HG03571 (cell line): ENCODE data around the gene EMP3.
A peak's percentile ranks its signal among the peaks of the same experiment; 100 is the strongest.
"Not testable (repeated sequence)": the region's sequence is repeated elsewhere in the genome, so short reads cannot be mapped to it uniquely, and the experiment has no call there.

ENCODE experiments used
- ATAC-seq: cut with Tn5 transposase; IDR thresholded peaks from one replicate; pipeline ENCODE4 v1.9.1; 2021; ENCODE audit not compliant: unreplicated experiment

The EMP3 gene

DNA sequence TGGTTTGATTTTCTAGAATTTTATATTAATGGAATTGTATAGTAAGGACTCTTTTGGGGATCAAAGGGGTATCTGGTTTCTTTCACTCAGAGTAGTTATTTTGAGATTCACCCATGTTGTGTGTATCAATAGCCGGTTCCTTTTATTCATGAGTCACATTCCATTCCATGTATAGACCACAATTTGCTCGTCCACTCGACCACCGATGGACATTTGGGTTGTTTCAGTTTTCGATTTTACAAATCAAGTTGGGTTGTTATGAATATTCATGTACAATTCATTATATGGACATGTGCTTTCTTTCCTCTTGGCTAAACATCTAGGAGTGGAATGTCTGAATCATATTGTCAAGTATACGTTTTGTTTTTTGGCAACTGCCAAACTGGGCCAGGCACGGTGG, 9.6 kb upstream of the EMP3 start:
- ATAC-seq = no peak

DNA sequence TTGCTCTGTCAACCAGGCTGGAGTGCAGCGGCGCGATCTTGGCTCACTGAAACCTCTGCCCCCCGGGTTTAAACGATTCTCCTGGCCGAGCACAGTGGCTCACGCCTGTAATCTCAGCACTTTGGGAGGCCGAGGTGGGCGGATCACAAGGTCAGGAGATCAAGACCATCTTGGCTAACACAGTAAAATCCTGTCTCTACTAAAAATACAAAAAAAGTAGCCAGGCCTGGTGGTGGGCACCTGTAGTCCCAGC, 7.7 kb upstream of the EMP3 start:
- not testable (repeated sequence) for ATAC-seq

DNA sequence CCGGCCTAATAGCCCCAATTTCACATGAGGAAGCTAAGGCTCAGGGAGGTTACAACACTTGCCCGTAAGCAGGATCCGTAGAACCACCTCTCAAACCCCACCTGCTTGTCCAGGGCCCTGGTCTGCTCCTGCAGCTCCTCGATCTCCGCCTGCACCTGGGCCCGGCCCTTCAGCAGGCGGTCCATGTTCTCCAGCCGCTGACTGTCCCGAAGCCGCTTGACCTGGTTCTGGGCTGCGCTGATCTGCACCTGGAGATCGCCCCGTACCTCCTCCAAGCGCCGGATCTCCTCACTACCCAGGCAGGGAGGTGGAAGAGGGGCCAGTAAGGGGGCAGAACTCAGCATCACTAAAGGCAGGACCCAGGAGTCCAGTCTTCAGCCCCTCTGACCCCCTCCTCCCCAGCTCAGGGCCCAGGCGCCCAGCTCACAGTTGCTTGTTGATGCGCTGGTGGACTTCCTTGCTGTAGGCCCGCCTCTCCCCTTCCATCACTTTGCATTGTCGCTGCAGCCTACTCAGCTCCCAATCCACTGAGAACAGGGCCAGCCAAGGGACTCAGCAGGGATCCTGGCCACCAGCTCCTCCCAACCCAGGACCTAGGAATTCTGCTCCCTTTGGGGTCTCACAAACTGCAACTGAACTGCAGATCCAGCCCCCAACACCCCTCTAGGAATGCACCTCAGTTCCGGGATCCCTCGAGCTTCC, 6.9 kb upstream of the EMP3 start:
- ATAC-seq = no peak

DNA sequence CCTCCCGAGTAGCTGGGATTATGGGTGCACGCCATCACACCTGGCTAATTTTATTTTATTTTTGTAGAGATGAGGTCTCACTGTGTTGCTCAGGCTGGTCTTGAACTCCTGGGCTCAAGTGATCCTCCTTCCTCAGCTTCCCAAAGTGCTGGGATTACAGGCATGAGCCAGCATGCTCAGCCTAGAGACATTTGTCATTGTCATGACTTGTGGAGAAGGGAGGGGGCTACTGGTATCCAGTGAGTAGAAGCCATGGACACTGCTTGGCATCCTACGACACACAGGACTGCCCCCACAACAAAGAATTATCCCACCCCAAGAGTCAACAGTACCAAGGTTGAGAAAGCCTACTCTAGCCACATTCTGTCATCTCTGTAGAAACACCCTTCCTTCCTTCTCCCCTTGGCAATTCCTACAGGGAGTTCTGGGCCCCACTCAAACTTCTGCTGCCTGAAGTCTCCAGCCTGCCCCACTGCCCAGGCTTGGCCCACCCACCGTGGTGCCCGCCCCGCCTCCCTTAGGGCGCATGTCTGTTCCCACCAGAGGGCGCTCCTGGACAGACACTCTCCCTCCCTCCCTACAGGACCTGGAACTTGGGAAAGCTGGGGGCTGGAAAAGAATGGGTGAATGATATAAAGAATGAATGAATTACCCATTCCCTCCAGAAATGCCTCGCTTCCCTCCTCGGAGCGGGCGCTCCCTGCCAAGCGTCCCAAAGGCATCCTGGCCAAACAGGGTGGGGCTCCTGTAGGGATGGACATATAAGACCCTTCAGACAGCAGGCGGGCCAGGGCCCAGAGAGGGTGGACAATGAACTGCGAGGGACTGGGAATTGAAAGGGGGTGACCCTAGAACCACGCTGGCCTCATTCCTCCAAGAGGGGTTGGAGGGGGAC, 5.5 kb upstream of the EMP3 start:
- no peak for ATAC-seq

DNA sequence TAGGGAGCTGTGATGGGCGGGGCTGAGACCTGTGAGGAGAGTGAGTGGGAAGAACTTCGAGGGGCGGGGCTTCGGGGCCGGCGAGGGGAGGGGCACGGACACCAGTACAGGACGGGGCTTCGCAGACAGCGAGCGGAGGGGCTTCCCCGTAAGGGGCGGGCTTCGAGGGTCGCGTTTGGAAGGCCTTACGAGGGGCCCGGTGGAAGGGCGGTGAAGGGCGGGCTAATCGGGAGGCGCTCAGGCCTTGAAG, 4.1 kb upstream of the EMP3 start:
- ATAC-seq = peak; percentile 42

GRCh38 chr19:48321622-48322591, 3.4 kb upstream of the EMP3 start:
- ATAC-seq = peak; percentile 63

DNA sequence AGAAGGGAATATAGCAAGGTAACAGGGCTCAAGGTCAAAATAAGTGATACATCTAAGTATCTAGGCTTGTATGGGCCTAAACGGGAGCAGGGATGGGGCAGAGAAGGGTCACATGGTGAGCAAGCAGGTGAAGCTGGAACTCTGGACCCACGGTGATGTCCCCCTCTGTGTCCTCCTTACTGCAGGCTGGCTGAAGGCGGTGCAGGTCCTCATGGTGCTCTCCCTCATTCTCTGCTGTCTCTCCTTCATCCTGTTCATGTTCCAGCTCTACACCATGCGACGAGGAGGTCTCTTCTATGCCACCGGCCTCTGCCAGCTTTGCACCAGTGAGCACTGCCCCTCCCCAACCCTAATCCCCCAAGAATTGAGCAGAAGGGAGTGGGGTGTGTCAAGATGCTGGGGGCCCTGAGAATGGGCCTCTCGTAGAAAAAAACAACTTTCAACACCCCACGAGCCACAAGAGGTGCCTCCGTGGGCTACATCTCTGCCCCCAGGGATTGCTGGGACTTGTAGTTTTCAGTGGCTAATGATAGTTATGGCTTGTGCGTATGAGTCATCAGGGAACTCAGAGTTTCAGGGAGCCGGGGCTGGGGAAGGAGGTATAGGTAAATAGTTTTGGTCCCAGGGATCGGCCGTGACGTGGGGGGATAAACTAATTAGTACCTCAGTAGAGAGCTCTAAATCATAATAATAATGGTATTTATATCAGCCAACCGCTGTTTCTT, 4.0 kb downstream of the EMP3 start:
- ATAC-seq = no peak

- ATAC-seq = no peak
Observed at GRCh38 chr19:48330012-48330681, 4.8 kb downstream of the EMP3 start.

DNA sequence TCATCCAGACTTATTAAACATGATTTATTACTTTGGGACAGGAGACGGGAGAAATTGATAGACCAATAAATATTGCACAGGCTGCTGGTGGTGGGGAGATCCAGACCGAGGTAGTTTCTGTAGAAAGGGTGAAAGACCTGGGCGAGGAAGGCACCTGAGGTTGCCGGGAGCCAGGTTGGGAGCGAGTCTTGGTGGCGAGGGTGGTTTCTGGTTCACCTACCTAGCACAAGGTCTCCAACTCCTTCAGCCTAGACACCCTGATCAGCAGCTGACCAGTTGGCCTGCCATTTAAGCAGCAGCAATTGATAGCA, 7.0 kb downstream of the EMP3 start:
- ATAC-seq = no peak

GRCh38 chr19:48332662-48333466, 7.5 kb downstream of the EMP3 start:
- ATAC-seq = peak; percentile 49

GRCh38 chr19:48333467-48334384, 8.4 kb downstream of the EMP3 start:
- ATAC-seq = peak; percentile 50

GRCh38 chr19:48338253-48338755, 13.0 kb downstream of the EMP3 start:
- no peak for ATAC-seq

DNA sequence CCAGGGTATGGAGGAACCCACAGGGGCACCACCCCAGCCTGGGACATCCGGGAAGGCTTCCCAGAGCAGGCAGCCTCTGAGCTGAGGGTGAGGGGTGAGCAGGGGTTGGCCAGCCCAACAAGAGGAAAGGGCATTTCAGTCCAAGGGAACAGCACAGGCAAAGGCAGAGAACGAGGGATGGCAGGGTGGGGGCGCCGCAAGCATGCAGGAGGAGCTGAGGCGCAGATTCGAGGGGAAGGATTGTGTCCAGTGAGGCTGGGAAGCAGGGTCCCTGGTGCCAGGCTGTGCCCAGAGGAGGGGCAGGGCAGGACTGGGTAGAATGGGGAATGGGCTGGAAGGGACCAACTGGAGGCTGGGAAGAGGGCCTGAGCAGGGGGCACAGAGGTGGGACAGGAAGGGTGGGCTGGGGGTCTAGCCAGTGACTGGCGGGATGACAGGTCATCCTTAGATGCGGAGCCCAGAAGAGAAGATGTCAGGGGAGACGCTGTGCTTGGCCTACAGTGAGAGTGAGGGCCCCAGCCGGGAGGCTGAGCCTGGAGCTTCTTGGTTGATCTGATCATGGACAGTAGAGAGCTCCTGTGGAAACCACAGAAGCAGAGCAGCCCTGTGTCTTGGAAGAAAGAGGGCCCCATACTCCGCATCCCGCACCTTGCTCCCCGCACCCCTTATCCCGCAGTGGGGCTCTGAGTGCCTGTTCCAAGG, 13.6 kb downstream of the EMP3 start:
- no peak for ATAC-seq

- ATAC-seq = no peak
Observed at GRCh38 chr19:48340995-48341394, 15.6 kb downstream of the EMP3 start.

DNA sequence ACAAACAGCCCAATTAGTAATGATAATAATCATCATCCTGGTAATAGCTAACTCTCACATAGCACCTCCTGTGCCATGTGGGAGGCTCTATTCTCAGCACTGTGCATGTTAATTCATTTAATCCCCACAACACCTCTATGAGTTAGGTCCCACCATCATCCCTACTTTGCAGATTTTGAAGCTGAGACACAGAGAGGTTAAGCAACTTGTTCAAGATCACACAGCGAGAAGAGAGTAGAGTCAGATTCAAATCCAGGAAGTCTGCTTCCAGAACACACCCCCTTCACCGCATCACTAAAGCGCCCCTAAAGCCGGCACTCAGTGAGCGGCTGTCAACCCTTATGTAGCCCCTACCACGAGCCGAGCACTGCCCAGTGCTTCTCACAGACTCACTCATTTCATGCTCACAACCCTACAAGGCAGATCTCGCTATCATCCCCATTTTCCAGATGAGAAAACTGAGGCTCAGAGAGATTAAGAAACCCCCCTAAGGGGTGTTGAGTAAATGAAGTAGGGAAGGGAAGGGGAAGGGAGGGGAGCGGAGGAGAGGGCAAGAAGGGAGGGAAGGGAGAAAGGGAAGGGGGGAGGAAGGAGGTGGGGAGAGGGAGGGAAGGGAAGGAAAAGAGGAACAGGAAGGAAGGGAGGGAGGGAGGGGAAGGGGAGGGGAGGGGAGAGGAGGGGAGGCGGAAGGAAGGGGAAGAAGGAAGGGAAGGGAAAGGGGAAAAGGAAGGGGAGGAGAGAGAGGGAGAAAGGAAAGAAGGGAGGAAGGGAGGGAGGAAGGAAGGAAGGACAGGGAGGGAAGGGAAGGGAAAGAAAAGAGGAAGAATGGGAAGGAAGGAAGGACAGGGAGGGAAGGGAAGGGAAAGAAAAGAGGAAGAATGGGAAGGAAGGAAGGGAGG, 16.4 kb downstream of the EMP3 start:
- no peak for ATAC-seq

DNA sequence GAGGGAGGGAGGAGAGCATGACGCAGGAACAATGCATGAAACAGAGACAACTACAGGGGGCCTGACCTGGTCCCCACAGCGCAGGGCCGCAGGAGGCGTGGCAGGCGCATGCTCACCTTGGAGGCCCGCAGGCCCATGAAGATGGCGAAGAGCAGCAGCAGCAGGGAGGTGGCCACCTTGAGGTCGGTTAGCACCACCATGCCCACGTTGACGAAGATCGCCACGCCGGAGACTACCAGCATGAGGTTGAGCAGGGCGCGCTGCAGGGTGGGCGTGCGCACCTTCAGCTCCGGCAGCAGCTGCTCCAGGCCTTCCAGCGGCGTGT, 17.0 kb downstream of the EMP3 start:
- no peak for ATAC-seq

DNA sequence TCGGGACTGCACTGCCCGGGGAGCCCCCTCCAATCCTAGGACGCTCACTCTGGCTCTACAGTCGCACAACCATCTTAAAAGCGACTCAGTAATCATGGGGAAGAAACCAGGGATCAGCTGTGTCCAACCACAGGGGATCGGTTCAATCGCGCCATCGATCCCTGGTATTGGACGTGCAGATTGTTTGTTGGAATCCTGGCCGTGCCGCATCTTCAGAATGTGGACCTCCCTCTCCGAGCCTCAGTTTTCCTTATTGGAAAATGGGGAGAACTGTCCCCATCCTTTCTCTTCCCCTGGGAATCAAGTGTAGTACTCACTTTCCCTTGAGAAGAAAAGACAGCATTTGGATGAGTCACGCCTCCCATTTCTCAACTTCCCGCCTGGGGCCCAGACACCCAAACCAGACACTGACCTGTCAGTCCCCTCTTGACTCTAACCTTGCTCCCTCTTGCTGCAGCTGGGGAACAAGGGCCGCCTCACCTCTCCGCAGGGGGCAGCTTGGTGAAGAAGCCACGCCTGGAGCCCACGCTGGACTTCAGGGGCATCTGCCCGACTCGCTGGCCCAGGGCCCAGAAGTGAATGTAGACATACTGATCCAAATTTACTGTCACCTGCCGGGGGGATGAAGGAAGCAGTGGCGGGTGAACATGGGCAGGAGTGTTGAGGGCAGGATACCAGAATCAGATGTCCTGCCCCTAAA, 17.6 kb downstream of the EMP3 start:
- ATAC-seq = no peak
